HG02970 (cell line): ENCODE data around the gene HEY2.

ENCODE experiments used
- ATAC-seq: cut with Tn5 transposase; IDR thresholded peaks from one replicate; pipeline ENCODE4 v1.9.1; 2021; ENCODE audit warnings: mild to moderate bottlenecking, moderate library complexity, moderate number of reproducible peaks; ENCODE audit not compliant: unreplicated experiment, low FRiP score

Gene HEY2

GRCh38 chr6:125742464-125743120 lies 6.8 kb upstream of the HEY2 start:
- no peak for ATAC-seq

GRCh38 chr6:125743604-125744003 lies 5.8 kb upstream of the HEY2 start:
- ATAC-seq: no peak

GRCh38 chr6:125745281-125746018 lies 4.0 kb upstream of the HEY2 start:
- no peak for ATAC-seq

GRCh38 chr6:125746019-125746414 lies 3.4 kb upstream of the HEY2 start:
- no peak for ATAC-seq

- no peak for ATAC-seq
Measured at GRCh38 chr6:125746731-125747588, 2.5 kb upstream of the HEY2 start.

GRCh38 chr6:125747589-125748405 lies 1.6 kb upstream of the HEY2 start:
- ATAC-seq: no peak

DNA sequence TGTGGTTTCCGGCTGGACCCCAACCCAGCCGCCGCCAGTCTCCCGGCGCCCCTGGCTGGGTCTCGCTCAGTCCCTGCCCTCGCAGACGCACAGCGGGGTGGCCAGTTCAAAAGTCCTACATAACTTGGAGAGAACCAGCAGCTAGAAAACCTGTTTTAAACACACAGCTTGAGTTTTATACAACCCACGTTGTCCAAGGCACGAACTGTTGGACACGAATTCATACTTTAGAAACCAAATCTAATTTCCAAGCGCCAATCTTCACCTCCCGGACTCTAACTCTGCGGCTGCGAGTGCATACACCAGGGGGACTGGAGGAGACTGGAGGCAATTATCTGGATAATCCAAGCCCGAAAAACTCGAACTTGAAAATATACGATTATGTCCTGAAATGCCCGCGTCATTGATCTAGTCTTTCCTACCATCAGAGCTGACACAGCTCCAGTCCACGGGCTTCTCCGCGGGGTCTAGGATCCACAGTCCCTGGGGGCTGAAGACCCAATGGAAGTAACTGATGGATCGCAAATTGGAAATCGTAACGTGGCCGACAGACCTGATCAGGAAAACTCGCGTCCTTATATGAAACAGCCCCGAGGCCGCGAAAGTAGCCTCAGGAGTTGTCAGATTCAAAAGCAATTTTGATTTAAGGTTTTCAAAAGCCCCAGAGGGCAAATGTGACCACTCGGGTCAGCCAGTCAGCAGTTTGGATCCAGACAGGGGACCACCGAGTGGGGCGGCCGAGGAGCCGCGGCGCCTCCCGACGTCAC lies 843 bp upstream of the HEY2 start:
- ATAC-seq: no peak

DNA sequence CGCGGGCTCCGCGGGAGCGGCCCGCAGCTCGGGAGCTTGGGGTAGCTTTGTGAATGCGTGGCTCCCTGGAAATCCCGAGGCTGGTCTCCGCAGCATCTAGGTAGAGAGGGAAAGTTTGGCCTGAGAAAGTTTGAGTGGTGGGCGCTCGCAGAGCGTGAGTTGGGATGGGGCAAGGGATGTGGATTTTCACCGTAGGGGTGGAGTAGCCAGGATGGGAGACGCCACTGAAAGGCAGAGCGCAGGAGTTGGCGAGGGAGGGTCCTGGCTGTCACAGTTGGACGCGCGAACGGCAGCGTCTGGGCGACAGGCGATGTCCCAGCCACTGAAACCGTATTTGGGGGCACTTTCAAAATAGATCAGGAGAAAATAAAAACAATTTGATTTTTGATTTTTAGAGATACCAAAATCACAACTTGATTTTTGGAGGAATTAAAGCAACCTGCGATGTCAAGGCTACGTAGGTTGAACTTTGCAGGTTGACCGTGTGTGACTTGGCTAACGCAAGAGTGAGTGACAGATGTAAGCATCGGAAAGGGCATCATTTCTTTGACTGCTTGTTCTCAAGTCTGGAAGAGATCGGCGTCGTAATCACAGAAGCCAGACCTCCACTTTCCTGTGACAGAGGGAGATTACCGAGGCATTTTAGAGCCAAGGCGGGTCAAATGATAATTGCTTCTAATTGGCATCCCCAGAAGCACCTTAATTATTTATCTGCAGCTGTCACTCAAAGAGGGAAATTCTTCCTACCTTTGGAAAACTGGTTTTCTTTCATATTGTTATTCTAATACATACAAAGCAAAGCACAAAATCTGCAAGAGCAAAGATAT lies 646 bp downstream of the HEY2 start:
- ATAC-seq: no peak

GRCh38 chr6:125750692-125751333 lies 1.4 kb downstream of the HEY2 start:
- no peak for ATAC-seq

DNA sequence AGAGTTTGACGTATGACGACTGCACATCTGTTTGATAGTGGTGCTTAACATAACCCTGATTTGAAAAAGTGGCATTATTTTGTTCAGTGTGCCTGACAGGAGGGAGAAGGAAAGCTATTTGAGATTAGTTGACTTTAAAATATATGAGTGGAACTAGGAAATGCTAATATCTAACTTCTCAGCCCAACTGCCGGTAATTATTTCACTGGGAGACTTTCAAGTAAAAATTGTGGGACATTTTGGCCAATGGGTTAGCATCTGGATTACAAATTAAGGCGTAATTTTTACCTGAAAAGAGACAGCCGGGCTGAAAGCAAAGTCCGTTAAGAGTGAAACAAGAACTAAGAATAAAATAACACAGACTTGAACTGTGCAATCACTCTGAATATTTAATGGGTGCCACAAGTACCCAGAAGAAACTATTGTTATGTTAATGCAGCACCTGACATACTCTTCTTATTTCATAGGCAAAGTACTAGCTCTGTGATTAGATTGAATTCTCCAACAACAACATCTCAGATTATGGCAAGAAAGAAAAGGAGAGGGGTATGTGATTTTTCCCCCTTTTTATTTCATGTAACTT lies 2.0 kb downstream of the HEY2 start:
- no peak for ATAC-seq

- no peak for ATAC-seq
Measured at GRCh38 chr6:125752773-125753172, 3.3 kb downstream of the HEY2 start.

GRCh38 chr6:125753218-125753936 lies 3.9 kb downstream of the HEY2 start:
- ATAC-seq: no peak

DNA sequence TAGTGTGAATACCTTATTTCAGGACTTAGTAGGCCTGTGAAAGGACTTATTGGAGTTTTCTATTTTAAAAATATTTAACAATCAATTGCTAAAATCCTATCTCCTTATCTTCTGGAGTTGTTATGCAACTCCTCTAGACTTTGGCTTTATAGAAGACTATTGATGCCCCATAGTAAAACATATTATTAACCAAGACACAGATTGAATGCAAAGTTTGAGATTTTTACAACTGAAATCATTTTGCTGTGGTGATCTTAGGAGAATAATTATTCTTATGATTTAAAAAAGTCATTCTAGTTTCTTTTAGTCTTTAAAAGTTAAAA lies 4.5 kb downstream of the HEY2 start:
- no peak for ATAC-seq

DNA sequence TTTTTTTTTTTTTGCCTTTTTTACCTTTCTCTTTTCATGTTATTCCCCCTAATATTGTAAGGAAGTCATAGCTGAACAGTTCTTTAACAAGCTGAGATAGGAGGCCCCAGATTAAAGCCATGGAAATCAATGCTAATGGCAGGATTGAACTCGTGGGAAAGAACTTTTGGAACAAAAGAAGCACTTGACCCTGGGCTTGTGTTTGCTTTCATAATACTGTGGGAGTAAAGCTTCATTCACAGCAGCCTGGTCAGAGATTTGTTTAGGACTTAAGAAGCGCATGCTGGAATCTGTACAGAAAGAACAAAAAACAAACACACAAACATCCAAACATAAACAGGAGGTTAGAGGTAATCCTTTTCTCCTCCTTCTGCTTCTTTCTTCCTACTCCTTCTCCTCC lies 5.1 kb downstream of the HEY2 start:
- ATAC-seq: no peak

DNA sequence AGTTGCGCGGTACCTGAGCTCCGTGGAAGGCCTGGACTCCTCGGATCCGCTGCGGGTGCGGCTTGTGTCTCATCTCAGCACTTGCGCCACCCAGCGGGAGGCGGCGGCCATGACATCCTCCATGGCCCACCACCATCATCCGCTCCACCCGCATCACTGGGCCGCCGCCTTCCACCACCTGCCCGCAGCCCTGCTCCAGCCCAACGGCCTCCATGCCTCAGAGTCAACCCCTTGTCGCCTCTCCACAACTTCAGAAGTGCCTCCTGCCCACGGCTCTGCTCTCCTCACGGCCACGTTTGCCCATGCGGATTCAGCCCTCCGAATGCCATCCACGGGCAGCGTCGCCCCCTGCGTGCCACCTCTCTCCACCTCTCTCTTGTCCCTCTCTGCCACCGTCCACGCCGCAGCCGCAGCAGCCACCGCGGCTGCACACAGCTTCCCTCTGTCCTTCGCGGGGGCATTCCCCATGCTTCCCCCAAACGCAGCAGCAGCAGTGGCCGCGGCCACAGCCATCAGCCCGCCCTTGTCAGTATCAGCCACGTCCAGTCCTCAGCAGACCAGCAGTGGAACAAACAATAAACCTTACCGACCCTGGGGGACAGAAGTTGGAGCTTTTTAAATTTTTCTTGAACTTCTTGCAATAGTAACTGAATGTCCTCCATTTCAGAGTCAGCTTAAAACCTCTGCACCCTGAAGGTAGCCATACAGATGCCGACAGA lies 9.9 kb downstream of the HEY2 start:
- no peak for ATAC-seq

GRCh38 chr6:125759959-125760457 lies 10.6 kb downstream of the HEY2 start:
- no peak for ATAC-seq
